H1 (cell line): ENCODE data around the gene RELL2. TPM values are rescaled to one million over a fixed set of nuclear protein-coding genes. Genes with fewer than 3 reads are reported as not detected.

Experiments
- CTCF ChIA-PET: fragments of 300-600 bp; sonication (Branson Sonifier 250); formaldehyde crosslinking; loops from one replicate; lab custom pipeline; 2021; ENCODE audit not compliant: partially characterized antibody; lab: Charles Lee
- POLR2A ChIA-PET: fragments of 300-600 bp; sonication (Branson Sonifier 250); formaldehyde crosslinking; loops from one replicate; lab custom pipeline; 2021; ENCODE audit warnings: inconsistent platforms; ENCODE audit not compliant: partially characterized antibody; lab: Charles Lee
- DNase-seq, 2 experiments: peaks; one replicate each; pipeline versions ENCODE4 v3.0.0 to v3.0.0-alpha.2; 2010 to 2022; ENCODE audit warnings: low spot score in 2 of 2, low read depth in 1 of 2, mixed read lengths in 1 of 2
- FAIRE-seq: peaks from 2 replicates; lab custom pipeline; 2011; peaks lifted over from hg19 to GRCh38; lab: Jason Lieb, UNC
- H2AFZ ChIP-seq: 2 replicates; pipeline ENCODE4 v1.8.1; 2012; ENCODE audit warnings: low read length, inconsistent platforms
- H2AK5ac ChIP-seq: 2 replicates; pipeline ENCODE4 v1.6.1; 2013; ENCODE audit warnings: low read depth, low read length
- H2BK120ac ChIP-seq: replicated peaks from 2 replicates; pipeline ENCODE3; 2013; ENCODE audit warnings: low read depth, low read length, inconsistent platforms
- H2BK12ac ChIP-seq: 2 replicates; pipeline ENCODE4 v1.6.1; 2013; ENCODE audit warnings: low read depth, low read length
- H2BK15ac ChIP-seq: 2 replicates; pipeline ENCODE4 v1.6.1; 2013; ENCODE audit warnings: low read length
- H2BK20ac ChIP-seq: 2 replicates; pipeline ENCODE4 v1.6.1; 2013; ENCODE audit warnings: low read length
- H2BK5ac ChIP-seq: 2 replicates; pipeline ENCODE4 v1.6.1; 2013; ENCODE audit warnings: low read depth, low read length
- H3K14ac ChIP-seq: 2 replicates; pipeline ENCODE4 v1.6.1; 2013; ENCODE audit warnings: inconsistent platforms; ENCODE audit not compliant: insufficient read length
- H3K18ac ChIP-seq: 2 replicates; pipeline ENCODE4 v1.6.1; 2013; ENCODE audit warnings: low read length; ENCODE audit errors: extremely low read depth
- H3K23ac ChIP-seq: 2 replicates; pipeline ENCODE4 v1.6.1; 2013; ENCODE audit warnings: inconsistent platforms; ENCODE audit not compliant: insufficient read length
- H3K23me2 ChIP-seq: 2 replicates; pipeline ENCODE4 v1.6.1; 2013; ENCODE audit warnings: low read depth, low read length
- H3K27ac ChIP-seq: 2 replicates; pipeline ENCODE4 v1.6.1; 2011; ENCODE audit warnings: low read depth, low read length, inconsistent platforms
- H3K27me3 ChIP-seq, 4 experiments: replicated peaks in 1 of 4; 1 replicate in 1 of 4; 2 replicates in 3 of 4; pipeline versions ENCODE4 v1.6.1 to v1.8.1; 2011 to 2013; ENCODE audit warnings: low read length in 3 of 4, mild to moderate bottlenecking in 3 of 4, inconsistent platforms in 2 of 4, mixed read lengths in 2 of 4, moderate library complexity in 1 of 4; ENCODE audit not compliant: control insufficient read depth in 3 of 4, insufficient read depth in 3 of 4; ENCODE audit errors: extremely low read depth in 1 of 4
- H3K36me3 ChIP-seq, 4 experiments: 2 replicates each; pipeline versions ENCODE4 v1.6.1 to v1.8.1; 2011 to 2013; ENCODE audit warnings: mild to moderate bottlenecking in 4 of 4, low read length in 3 of 4, moderate library complexity in 2 of 4, control low read depth in 1 of 4, inconsistent platforms in 1 of 4; ENCODE audit not compliant: insufficient read depth in 4 of 4, control insufficient read depth in 2 of 4
- H3K4ac ChIP-seq: replicated peaks from 2 replicates; pipeline ENCODE3; 2013; ENCODE audit warnings: low read length, low read depth, mixed read lengths, inconsistent platforms; ENCODE audit not compliant: insufficient read length
- H3K4me1 ChIP-seq, 4 experiments: replicated peaks in 1 of 4; 1 replicate in 1 of 4; 2 replicates in 3 of 4; pipeline versions ENCODE4 v1.6.1 to v1.8.1; 2011 to 2013; ENCODE audit warnings: low read length in 3 of 4, inconsistent platforms in 2 of 4, mixed read lengths in 1 of 4; ENCODE audit not compliant: insufficient read depth in 4 of 4, control insufficient read depth in 3 of 4
- H3K4me2 ChIP-seq, 2 experiments: 2 replicates each; pipeline versions ENCODE4 v1.6.1 to v1.8.1; 2011 to 2013; ENCODE audit warnings: low read depth in 2 of 2, low read length in 2 of 2, control low read depth in 1 of 2, inconsistent platforms in 1 of 2, mild to moderate bottlenecking in 1 of 2; ENCODE audit not compliant: insufficient read depth in 1 of 2
- H3K4me3 ChIP-seq, 4 experiments: fragments of 200-600, 300-600 bp in 1 of 4; sonication (generic), shearing (Covaris generic), sonication (Bioruptor Twin) in 1 of 4; 2 replicates each; pipeline versions ENCODE4 v1.5.1 to v1.8.1; 2011 to 2016; ENCODE audit warnings: low read length in 4 of 4, low read depth in 3 of 4, control low read depth in 2 of 4, inconsistent platforms in 2 of 4, mild to moderate bottlenecking in 2 of 4, mixed read lengths in 1 of 4, moderate library complexity in 1 of 4; ENCODE audit not compliant: insufficient read depth in 2 of 4; ENCODE audit errors: extremely low read depth in 1 of 4
- H3K56ac ChIP-seq: replicated peaks from 2 replicates; pipeline ENCODE3; 2013; ENCODE audit warnings: low read depth, mild to moderate bottlenecking, mixed read lengths, low read length, inconsistent platforms; ENCODE audit not compliant: insufficient read length
- H3K79me1 ChIP-seq: 2 replicates; pipeline ENCODE4 v1.6.1; 2013; ENCODE audit warnings: low read depth, low read length, control low read depth
- H3K79me2 ChIP-seq, 2 experiments: 2 replicates each; pipeline versions ENCODE4 v1.6.1 to v1.8.1; 2012 to 2013; ENCODE audit warnings: low read length in 2 of 2, mild to moderate bottlenecking in 2 of 2, inconsistent platforms in 1 of 2; ENCODE audit not compliant: insufficient read depth in 2 of 2, control insufficient read depth in 1 of 2
- H3K9ac ChIP-seq, 4 experiments: replicated peaks in 1 of 4; 1 replicate in 1 of 4; 2 replicates in 3 of 4; pipeline versions ENCODE4 v1.6.1 to v1.8.1; 2011 to 2013; ENCODE audit warnings: low read depth in 3 of 4, low read length in 3 of 4, control low read depth in 2 of 4, mild to moderate bottlenecking in 2 of 4, moderate library complexity in 2 of 4, inconsistent platforms in 1 of 4; ENCODE audit errors: extremely low read depth in 1 of 4
- H3K9me3 ChIP-seq, 2 experiments: 2 replicates each; pipeline versions ENCODE4 v1.6.1 to v1.8.1; 2012 to 2013; ENCODE audit warnings: mild to moderate bottlenecking in 2 of 2, moderate library complexity in 2 of 2, control low read depth in 1 of 2, inconsistent platforms in 1 of 2, low read depth in 1 of 2, low read length in 1 of 2, mixed read lengths in 1 of 2; ENCODE audit not compliant: insufficient read depth in 2 of 2
- H4K20me1 ChIP-seq, 2 experiments: replicated peaks in 1 of 2; 2 replicates each; pipeline versions ENCODE3 to v1.8.1; 2011 to 2013; ENCODE audit warnings: inconsistent platforms in 2 of 2, low read length in 2 of 2, mild to moderate bottlenecking in 1 of 2; ENCODE audit not compliant: insufficient read depth in 2 of 2, control insufficient read depth in 1 of 2
- H4K5ac ChIP-seq: 2 replicates; pipeline ENCODE4 v1.6.1; 2013; ENCODE audit warnings: low read length, low read depth, mixed read lengths, inconsistent platforms; ENCODE audit not compliant: insufficient read length
- H4K8ac ChIP-seq: 2 replicates; pipeline ENCODE4 v1.8.0; 2013; ENCODE audit warnings: mild to moderate bottlenecking, moderate library complexity, low read length, inconsistent platforms; ENCODE audit not compliant: insufficient read depth; ENCODE audit errors: extremely low read depth
- H4K91ac ChIP-seq: replicated peaks from 2 replicates; pipeline ENCODE3; 2013; ENCODE audit warnings: low read length, mixed read lengths, inconsistent platforms; ENCODE audit not compliant: insufficient read length
- CHD2 ChIP-seq: IDR thresholded peaks from 2 replicates; pipeline ENCODE4 v1.6.1; 2012; ENCODE audit warnings: low read length, improper control_type of control experiment
- CTCF ChIP-seq, 3 experiments: IDR thresholded peaks; 1 replicate in 2 of 3; 2 replicates in 1 of 3; pipeline versions ENCODE4 v1.5.1 to v1.6.1; 2011; ENCODE audit warnings: low read length in 3 of 3, mild to moderate bottlenecking in 3 of 3, inconsistent platforms in 2 of 3, low read depth in 1 of 3, moderate library complexity in 1 of 3; ENCODE audit not compliant: insufficient read depth in 1 of 3; ENCODE audit errors: control extremely low read depth in 1 of 3
- POLR2AphosphoS5 ChIP-seq: IDR thresholded peaks from 2 replicates; pipeline ENCODE4 v1.6.1; 2011; ENCODE audit warnings: low read depth, low read length
- SIRT6 ChIP-seq: IDR thresholded peaks from one replicate; pipeline ENCODE4 v1.7.1; 2012; ENCODE audit warnings: low read length, inconsistent platforms
- WGBS, 2 experiments: shearing (Covaris generic) in 1 of 2; methylation state at CpG; one replicate each; pipeline versions ENCODE4 v1.1.6 to v1.1.7; 2013 to 2015; ENCODE audit warnings: low lambda C conversion rate in 2 of 2, mixed read lengths in 2 of 2, inconsistent platforms in 1 of 2, low coverage in 1 of 2, missing lambda C conversion rate in 1 of 2; ENCODE audit not compliant: insufficient replicate concordance in 2 of 2, insufficient coverage in 1 of 2, insufficient read length in 1 of 2; ENCODE audit errors: extremely low coverage in 1 of 2, missing lambda C conversion rate in 1 of 2; 5-methylcytosine and 5-hydroxymethylcytosine counted together
- polyA plus RNA-seq, 7 experiments: library from polyadenylated mRNA; depleted of rRNA in 3 of 7; stranded (reverse) in 5 of 7; unstranded in 2 of 7; fragments of >200 nt in 5 of 7; fragments of 200-250 nt in 2 of 7; gene quantifications; 1 replicate in 5 of 7; 2 replicates in 1 of 7; 4 replicates in 1 of 7; pipeline versions ENCODE4 v1.2.1 to v1.2.3, GENCODE V29; 2011 to 2013; ENCODE audit warnings: missing spikeins in 2 of 7, mixed read lengths in 2 of 7
- total RNA-seq: library from RNA; stranded (reverse); fragmentation: NEBNext Ultra II Directional; extraction: Animal tissue kit (Norgen Biotek cat#: 25700); gene quantifications from 2 replicates; pipeline ENCODE4 v1.2.1, GENCODE V29; 2021

RELL2 gene
- total and polyA plus RNA-seq, 2 of the 8 experiments (the other 6 are each of a cell fraction or from before 2014, with no cell fraction given) = 18.6 to 23.7 TPM

- FAIRE-seq = no peak
- 90% methylated on average over 8 of the region's 8 CpGs; no CpG with 5 or more reads in 1 of the 2 experiments for WGBS, 2 experiments
- no peak for TF ChIP-seq CHD2
- no peak; the same call in 1 of the 2 replicates for TF ChIP-seq POLR2AphosphoS5
- no peak for TF ChIP-seq CTCF (IDR thresholded peaks at IDR 0.05; ENCODE audit: control extremely low read depth in 1 of 3, insufficient read depth in 1 of 3, low read depth in 1 of 3, low read length in 3 of 3)
- TF ChIP-seq SIRT6 = no peak
Observed at GRCh38 chr5:141657937-141658545, 21.2 kb downstream of the RELL2 start.

More at GRCh38 chr5:141657937-141658545, 21.2 kb downstream of the RELL2 start:
- Histone ChIP-seq H2AFZ (no peak overlapping the region), H3K56ac (no peak overlapping the region), H3K4me3 (no peak overlapping the region), H3K27me3 (no peaks in the 10 kb centered on the region), H3K9me3 (no peaks in the 10 kb centered on the region), H2BK12ac (no peak overlapping the region), H3K4me1 (no peaks in the 10 kb centered on the region; a peak in 2 of 7 replicates), H3K18ac (no peak overlapping the region), H2AK5ac (no peak overlapping the region), H4K91ac (no peak overlapping the region), H2BK15ac (no peak overlapping the region), H2BK20ac (no peak overlapping the region), H4K8ac (no peak overlapping the region), H2BK120ac (no peak overlapping the region), H3K14ac (no peak overlapping the region), H3K23me2 (no peaks in the 10 kb centered on the region; the same call in 1 of the 2 replicates), H3K36me3 (peaks cover 3 to 29% (median 21%) of the 10 kb centered on the region in 4 experiments; a peak in 6 of 8 replicates), H3K4me2 (no peak overlapping the region), H3K23ac (no peak overlapping the region), H4K20me1 (peaks cover 3% of the 10 kb centered on the region in 2 experiments), H3K79me2 (no peaks in the 10 kb centered on the region), H3K27ac (no peak overlapping the region), H3K9ac (no peak overlapping the region; a peak in 1 of 7 replicates), H3K4ac (no peak overlapping the region), H2BK5ac (no peak overlapping the region), H4K5ac (no peak overlapping the region), H3K79me1 (no peaks in the 10 kb centered on the region)
- CTCF ChIA-PET = interaction anchor here (0.5 to 4.2 kb wide), 9 partner anchors 11 to 293 kb away, joined by 3 to 25 read pairs (median 4); no protein-coding TSS in a partner anchor
- POLR2A ChIA-PET = interaction anchor here (1.0 to 2.8 kb wide), 5 partner anchors 10 to 39 kb away, joined by 3 to 8 read pairs (median 7); partner anchors contain the start of genes DIAPH1, HDAC3 and RELL2
- DNase-seq = no peak
